ENCODE data around the gene LUZP1.
A peak's percentile ranks its signal among the peaks of the same experiment; 100 is the strongest.

The LUZP1 gene

DNA sequence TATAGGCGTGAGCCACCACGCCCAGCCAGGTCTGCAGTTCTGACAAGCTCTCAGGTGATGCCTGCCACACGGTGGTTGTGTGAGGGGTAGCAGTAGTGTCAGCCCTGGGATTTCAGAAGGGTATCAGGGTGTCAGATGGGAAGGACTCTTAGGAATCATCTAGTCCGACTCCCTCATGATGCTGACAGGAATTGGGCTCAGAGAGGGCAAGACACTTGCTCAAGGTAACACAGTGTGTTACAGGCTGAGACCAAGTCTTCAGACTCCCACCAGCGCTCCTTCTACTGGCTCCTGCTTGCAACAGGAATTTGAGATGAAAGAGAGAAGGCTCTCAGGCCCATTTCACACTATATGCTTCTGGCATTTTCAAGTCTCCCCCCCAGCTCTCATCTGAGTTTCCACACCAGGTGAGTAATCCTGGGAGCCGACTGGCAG lies 41.7 kb upstream of the LUZP1 start:
- POLR2A ChIA-PET, result interaction anchor here (1.4 kb wide), 1 partner anchor 16 kb away, joined by 6 read pairs; no protein-coding TSS in a partner anchor
- H3K36me3 ChIP-seq (ENCODE audit: control insufficient read depth in 2 of 2, insufficient read depth in 1 of 2, low read length in 2 of 2), result no peaks in the 10 kb centered on the region
- H3K4me1 ChIP-seq (ENCODE audit: control insufficient read depth, insufficient read depth, low read length), result no peaks in the 10 kb centered on the region
- no peak overlapping the region for H3K27ac ChIP-seq (ENCODE audit: extremely low read depth, low read depth, low read length)
- CTCF ChIA-PET, result interaction anchor here (0.6 to 3.0 kb wide), 8 partner anchors 11 to 288 kb away, joined by 3 to 10 read pairs (median 4); no protein-coding TSS in a partner anchor
- TF ChIP-seq ZNF132 (tag by site-specific recombination; IDR thresholded peaks at IDR 0.05; ENCODE audit: borderline replicate concordance) (no peak), ZNF768 (tag by site-specific recombination; IDR thresholded peaks at IDR 0.05) (peak; percentile 68)
- TF ChIP-seq, protein P1, sequence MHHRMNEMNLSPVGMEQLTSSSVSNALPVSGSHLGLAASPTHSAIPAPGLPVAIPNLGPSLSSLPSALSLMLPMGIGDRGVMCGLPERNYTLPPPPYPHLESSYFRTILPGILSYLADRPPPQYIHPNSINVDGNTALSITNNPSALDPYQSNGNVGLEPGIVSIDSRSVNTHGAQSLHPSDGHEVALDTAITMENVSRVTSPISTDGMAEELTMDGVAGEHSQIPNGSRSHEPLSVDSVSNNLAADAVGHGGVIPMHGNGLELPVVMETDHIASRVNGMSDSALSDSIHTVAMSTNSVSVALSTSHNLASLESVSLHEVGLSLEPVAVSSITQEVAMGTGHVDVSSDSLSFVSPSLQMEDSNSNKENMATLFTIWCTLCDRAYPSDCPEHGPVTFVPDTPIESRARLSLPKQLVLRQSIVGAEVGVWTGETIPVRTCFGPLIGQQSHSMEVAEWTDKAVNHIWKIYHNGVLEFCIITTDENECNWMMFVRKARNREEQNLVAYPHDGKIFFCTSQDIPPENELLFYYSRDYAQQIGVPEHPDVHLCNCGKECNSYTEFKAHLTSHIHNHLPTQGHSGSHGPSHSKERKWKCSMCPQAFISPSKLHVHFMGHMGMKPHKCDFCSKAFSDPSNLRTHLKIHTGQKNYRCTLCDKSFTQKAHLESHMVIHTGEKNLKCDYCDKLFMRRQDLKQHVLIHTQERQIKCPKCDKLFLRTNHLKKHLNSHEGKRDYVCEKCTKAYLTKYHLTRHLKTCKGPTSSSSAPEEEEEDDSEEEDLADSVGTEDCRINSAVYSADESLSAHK (tag by site-specific recombination; IDR thresholded peaks at IDR 0.05), result peak; percentile 99
- no peak overlapping the region for H3K4me3 ChIP-seq (ENCODE audit: low read depth, low read length)
- no peaks in the 10 kb centered on the region for H3K9me3 ChIP-seq (ENCODE audit: control insufficient read depth, insufficient read depth, low read depth, low read length)

DNA sequence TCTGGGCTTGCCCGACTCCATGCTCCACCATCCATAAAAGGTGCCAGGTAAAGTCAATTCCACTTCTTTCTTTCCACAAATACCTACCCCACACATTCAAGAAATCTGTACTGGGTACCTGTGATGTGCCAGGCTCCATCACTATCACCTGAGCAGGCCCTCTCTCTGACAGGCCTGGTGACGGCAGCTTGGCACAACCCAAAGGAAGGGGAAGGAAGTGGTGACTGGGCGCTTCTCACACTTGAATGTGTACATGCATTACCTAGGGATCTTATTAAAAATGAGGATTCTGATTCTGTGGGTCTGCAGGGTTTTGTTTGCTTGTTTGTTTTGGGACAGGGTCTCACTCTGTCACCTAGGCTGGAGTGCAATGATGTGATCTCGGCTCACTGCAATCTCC lies 41.1 kb upstream of the LUZP1 start:
- H3K9me3 ChIP-seq (ENCODE audit: control insufficient read depth, insufficient read depth, low read depth, low read length), result no peaks in the 10 kb centered on the region
- H3K4me3 ChIP-seq (ENCODE audit: low read depth, low read length), result no peak overlapping the region
- H3K36me3 ChIP-seq (ENCODE audit: control insufficient read depth in 2 of 2, insufficient read depth in 1 of 2, low read length in 2 of 2), result no peaks in the 10 kb centered on the region
- CTCF ChIA-PET, result interaction anchor here (0.6 to 3.0 kb wide), 8 partner anchors 12 to 288 kb away, joined by 3 to 10 read pairs (median 3); no protein-coding TSS in a partner anchor
- H3K4me1 ChIP-seq (ENCODE audit: control insufficient read depth, insufficient read depth, low read length), result no peaks in the 10 kb centered on the region
- POLR2A ChIA-PET, result interaction anchor here (1.4 kb wide), 1 partner anchor 15 kb away, joined by 6 read pairs; no protein-coding TSS in a partner anchor
- no peak overlapping the region for H3K27ac ChIP-seq (ENCODE audit: extremely low read depth, low read depth, low read length)
- no peak for TF ChIP-seq ZNF354C (tag by site-specific recombination; IDR thresholded peaks at IDR 0.05; ENCODE audit: borderline replicate concordance, low read depth)
- TF ChIP-seq, protein P2, sequence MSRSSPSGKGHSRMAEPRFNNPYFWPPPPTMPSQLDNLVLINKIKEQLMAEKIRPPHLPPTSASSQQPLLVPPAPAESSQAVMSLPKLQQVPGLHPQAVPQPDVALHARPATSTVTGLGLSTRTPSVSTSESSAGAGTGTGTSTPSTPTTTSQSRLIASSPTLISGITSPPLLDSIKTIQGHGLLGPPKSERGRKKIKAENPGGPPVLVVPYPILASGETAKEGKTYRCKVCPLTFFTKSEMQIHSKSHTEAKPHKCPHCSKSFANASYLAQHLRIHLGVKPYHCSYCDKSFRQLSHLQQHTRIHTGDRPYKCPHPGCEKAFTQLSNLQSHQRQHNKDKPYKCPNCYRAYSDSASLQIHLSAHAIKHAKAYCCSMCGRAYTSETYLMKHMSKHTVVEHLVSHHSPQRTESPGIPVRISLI (tag by site-specific recombination; IDR thresholded peaks at IDR 0.05), result no peak
- no peak for TF ChIP-seq SALL2 (tag by site-specific recombination; IDR thresholded peaks at IDR 0.05; ENCODE audit: borderline replicate concordance)

DNA sequence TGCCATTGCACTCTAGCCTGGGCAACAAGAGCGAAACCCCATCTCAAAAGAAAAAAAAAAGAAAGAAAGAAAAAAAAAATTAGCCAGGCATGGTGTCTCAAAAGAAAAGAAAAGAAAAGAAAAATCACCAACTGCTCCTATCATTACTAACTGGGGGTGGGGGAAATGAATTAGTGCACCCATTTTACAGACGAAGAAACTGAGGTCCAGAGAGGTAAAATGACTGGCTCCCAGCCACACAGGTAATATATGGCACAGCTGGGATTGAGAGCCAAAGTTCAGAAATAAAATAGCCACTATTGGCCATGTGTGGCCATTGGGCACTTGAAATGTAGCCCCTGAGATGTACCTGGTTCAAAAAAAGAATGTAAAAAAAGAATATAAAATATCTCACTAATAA lies 39.9 kb upstream of the LUZP1 start:
- Histone ChIP-seq H3K27ac (ENCODE audit: extremely low read depth, low read depth, low read length) (no peak overlapping the region), H3K36me3 (ENCODE audit: control insufficient read depth in 2 of 2, insufficient read depth in 1 of 2, low read length in 2 of 2) (no peaks in the 10 kb centered on the region), H3K4me1 (ENCODE audit: control insufficient read depth, insufficient read depth, low read length) (no peaks in the 10 kb centered on the region), H3K4me3 (ENCODE audit: low read depth, low read length) (no peak overlapping the region), H3K9me3 (ENCODE audit: control insufficient read depth, insufficient read depth, low read depth, low read length) (no peaks in the 10 kb centered on the region)
- ChIA-PET POLR2A (no interaction called here), CTCF (interaction anchor here (0.7 to 1.5 kb wide), 3 partner anchors 21 to 504 kb away, joined by 3 to 4 read pairs (median 4); no protein-coding TSS in a partner anchor)
- TF ChIP-seq, protein P3, sequence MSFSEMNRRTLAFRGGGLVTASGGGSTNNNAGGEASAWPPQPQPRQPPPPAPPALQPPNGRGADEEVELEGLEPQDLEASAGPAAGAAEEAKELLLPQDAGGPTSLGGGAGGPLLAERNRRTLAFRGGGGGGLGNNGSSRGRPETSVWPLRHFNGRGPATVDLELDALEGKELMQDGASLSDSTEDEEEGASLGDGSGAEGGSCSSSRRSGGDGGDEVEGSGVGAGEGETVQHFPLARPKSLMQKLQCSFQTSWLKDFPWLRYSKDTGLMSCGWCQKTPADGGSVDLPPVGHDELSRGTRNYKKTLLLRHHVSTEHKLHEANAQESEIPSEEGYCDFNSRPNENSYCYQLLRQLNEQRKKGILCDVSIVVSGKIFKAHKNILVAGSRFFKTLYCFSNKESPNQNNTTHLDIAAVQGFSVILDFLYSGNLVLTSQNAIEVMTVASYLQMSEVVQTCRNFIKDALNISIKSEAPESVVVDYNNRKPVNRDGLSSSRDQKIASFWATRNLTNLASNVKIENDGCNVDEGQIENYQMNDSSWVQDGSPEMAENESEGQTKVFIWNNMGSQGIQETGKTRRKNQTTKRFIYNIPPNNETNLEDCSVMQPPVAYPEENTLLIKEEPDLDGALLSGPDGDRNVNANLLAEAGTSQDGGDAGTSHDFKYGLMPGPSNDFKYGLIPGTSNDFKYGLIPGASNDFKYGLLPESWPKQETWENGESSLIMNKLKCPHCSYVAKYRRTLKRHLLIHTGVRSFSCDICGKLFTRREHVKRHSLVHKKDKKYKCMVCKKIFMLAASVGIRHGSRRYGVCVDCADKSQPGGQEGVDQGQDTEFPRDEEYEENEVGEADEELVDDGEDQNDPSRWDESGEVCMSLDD (tag by site-specific recombination; IDR thresholded peaks at IDR 0.05), result no peak
- TF ChIP-seq, protein P4, sequence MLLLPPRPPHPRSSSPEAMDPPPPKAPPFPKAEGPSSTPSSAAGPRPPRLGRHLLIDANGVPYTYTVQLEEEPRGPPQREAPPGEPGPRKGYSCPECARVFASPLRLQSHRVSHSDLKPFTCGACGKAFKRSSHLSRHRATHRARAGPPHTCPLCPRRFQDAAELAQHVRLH (tag by site-specific recombination; IDR thresholded peaks at IDR 0.05), result no peak
- no peak for TF ChIP-seq ZNF221 (tag by site-specific recombination; IDR thresholded peaks at IDR 0.05; ENCODE audit: borderline replicate concordance)
- TF ChIP-seq, protein P5, sequence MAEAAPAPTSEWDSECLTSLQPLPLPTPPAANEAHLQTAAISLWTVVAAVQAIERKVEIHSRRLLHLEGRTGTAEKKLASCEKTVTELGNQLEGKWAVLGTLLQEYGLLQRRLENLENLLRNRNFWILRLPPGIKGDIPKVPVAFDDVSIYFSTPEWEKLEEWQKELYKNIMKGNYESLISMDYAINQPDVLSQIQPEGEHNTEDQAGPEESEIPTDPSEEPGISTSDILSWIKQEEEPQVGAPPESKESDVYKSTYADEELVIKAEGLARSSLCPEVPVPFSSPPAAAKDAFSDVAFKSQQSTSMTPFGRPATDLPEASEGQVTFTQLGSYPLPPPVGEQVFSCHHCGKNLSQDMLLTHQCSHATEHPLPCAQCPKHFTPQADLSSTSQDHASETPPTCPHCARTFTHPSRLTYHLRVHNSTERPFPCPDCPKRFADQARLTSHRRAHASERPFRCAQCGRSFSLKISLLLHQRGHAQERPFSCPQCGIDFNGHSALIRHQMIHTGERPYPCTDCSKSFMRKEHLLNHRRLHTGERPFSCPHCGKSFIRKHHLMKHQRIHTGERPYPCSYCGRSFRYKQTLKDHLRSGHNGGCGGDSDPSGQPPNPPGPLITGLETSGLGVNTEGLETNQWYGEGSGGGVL (tag by site-specific recombination; IDR thresholded peaks at IDR 0.05), result no peak
- TF ChIP-seq, protein P6, sequence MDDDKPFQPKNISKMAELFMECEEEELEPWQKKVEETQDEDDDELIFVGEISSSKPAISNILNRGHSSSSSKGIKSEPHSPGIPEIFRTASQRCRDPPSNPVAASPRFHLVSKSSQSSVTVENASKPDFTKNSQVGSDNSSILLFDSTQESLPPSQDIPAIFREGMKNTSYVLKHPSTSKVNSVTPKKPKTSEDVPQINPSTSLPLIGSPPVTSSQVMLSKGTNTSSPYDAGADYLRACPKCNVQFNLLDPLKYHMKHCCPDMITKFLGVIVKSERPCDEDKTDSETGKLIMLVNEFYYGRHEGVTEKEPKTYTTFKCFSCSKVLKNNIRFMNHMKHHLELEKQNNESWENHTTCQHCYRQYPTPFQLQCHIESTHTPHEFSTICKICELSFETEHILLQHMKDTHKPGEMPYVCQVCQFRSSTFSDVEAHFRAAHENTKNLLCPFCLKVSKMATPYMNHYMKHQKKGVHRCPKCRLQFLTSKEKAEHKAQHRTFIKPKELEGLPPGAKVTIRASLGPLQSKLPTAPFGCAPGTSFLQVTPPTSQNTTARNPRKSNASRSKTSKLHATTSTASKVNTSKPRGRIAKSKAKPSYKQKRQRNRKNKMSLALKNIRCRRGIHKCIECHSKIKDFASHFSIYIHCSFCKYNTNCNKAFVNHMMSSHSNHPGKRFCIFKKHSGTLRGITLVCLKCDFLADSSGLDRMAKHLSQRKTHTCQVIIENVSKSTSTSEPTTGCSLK (tag by site-specific recombination; IDR thresholded peaks at IDR 0.05), result no peak
- no peak for TF ChIP-seq ZNF558 (tag by site-specific recombination; IDR thresholded peaks at IDR 0.05)
- no peak for TF ChIP-seq ZNF707 (tag by site-specific recombination; IDR thresholded peaks at IDR 0.05)
- TF ChIP-seq ZNF658 (tag by site-specific recombination; IDR thresholded peaks at IDR 0.05), result no peak
- TF ChIP-seq, protein P7, sequence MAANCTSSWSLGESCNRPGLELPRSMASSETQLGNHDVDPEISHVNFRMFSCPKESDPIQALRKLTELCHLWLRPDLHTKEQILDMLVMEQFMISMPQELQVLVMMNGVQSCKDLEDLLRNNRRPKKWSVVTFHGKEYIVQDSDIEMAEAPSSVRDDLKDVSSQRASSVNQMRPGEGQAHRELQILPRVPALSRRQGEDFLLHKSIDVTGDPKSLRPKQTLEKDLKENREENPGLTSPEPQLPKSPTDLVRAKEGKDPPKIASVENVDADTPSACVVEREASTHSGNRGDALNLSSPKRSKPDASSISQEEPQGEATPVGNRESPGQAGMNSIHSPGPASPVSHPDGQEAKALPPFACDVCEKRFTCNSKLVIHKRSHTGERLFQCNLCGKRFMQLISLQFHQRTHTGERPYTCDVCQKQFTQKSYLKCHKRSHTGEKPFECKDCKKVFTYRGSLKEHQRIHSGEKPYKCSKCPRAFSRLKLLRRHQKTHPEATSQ (tag by site-specific recombination; IDR thresholded peaks at IDR 0.05), result no peak
- no peak for TF ChIP-seq ZNF184 (tag by site-specific recombination; IDR thresholded peaks at IDR 0.05)
